Measurements from ENCODE around the gene LCP1.
"Not testable (repeated sequence)": the region's sequence is repeated elsewhere in the genome, so short reads cannot be mapped to it uniquely, and the experiment has no call there.

Gene LCP1, protein sequence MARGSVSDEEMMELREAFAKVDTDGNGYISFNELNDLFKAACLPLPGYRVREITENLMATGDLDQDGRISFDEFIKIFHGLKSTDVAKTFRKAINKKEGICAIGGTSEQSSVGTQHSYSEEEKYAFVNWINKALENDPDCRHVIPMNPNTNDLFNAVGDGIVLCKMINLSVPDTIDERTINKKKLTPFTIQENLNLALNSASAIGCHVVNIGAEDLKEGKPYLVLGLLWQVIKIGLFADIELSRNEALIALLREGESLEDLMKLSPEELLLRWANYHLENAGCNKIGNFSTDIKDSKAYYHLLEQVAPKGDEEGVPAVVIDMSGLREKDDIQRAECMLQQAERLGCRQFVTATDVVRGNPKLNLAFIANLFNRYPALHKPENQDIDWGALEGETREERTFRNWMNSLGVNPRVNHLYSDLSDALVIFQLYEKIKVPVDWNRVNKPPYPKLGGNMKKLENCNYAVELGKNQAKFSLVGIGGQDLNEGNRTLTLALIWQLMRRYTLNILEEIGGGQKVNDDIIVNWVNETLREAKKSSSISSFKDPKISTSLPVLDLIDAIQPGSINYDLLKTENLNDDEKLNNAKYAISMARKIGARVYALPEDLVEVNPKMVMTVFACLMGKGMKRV

DNA sequence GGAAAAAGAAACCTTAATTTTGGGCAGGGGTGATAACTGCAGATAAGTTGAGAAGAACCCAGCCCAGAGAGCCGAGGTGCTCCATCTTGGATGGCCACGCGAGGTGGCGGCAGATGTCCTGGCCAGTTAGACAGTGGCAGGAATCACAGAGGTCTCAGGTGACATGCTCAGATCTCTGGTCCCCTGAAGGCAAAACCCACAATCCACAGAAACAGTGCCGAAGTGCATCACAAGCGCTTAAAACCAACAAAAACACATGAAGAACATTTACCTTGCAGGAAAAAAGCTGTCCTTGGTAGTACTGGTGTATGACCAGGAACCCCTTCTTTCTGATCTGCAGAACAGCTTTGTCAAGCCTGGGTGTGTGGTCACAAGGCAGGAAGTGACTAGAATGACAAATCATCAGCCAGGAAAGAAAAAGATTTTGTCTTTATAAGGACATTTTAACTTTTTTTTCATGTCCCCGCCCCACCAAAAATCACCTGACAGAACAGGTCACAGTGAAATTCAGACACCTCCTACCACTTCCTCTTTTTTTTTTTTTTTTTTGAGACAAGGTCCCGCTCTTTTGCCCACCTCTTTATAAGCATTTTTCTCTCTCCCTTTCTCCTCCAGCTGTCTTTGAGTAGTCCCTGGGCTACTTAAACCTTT is at the start of gene LCP1:
Gene LCP1, minus strand, starts transcription at position 338 of the 651 bp plus-strand sequence. CDS start 22,515 bp downstream, outside the sequence.
- DNase-seq: peak; percentile 88

DNA sequence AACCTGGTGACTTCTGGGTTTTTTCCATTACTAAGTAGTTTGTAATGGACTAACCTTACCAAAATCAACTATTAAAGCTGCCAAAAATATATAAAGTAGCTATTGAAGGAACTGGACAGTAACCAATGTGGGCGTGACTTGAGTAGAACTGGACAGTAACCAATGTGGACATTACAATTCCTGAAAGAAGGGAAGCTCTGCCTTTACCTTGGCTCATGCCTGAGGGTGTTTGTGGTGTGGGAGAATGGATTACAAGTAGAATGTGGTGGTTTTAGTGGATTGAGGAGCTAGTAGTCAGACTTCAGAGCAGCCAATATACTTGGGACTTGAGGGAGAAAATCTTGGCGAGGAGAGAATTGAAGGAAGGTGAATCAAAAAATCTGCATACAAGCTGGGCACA is 47.3 kb upstream of the LCP1 start:
- no peak for DNase-seq

DNA sequence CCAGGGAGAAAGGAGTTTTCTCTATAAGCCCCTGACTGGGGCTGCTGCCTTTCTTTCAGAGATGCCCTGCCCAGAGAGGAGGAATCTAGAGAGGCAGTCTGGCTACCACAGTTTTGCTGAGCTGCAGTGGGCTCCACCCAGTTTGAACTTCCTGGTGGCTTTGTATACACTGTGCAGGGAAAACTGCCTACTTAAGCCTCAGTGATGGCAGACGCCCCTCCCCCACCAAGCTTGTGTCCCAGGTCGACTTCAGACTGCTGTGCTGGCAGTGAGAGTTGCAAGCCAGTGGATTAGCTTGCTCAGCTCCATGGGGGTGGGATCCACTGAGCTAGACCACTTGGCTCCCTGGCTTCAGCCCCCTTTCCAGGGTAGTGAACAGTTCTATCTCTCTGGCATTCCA is 38.3 kb upstream of the LCP1 start:
- DNase-seq: peak; percentile 9

DNA sequence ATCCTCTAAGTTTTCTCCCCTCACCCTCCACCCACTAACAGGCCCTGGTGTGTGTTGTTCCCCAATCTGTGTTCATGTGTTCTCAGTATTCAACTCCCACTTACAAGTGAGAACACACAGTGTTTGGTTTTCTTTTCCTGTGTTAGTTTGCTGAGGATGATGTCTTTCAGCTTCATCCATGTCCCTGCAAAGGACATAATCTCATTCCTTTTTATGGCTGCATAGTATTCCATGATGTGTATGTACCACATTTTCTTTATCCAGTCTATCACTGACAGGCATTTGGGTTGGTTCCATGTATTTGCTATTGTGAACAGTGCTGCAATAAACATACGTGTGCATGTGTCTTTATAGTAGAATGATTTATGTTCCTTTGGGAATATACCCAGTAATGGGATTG is 32.8 kb upstream of the LCP1 start:
- DNase-seq: not testable (repeated sequence)

DNA sequence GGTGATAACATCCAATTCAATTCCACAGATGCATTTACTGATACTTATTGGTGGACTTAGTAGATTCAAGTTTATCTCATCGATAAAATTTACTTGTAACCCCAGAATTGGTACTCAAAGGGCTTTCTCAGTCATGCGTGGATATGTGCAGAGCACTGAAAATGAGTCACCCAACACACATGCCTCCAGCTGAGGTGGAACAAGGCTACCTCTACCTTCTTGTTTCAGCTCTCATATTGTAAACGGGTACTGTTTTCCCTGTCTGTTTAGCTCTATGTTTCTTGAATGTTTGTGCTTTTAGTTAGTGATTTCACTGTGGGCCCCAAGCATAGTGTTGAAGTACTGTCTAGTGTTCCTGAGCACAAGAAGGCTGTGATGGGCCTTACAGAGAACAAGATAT is 31.3 kb upstream of the LCP1 start:
- DNase-seq: no peak

DNA sequence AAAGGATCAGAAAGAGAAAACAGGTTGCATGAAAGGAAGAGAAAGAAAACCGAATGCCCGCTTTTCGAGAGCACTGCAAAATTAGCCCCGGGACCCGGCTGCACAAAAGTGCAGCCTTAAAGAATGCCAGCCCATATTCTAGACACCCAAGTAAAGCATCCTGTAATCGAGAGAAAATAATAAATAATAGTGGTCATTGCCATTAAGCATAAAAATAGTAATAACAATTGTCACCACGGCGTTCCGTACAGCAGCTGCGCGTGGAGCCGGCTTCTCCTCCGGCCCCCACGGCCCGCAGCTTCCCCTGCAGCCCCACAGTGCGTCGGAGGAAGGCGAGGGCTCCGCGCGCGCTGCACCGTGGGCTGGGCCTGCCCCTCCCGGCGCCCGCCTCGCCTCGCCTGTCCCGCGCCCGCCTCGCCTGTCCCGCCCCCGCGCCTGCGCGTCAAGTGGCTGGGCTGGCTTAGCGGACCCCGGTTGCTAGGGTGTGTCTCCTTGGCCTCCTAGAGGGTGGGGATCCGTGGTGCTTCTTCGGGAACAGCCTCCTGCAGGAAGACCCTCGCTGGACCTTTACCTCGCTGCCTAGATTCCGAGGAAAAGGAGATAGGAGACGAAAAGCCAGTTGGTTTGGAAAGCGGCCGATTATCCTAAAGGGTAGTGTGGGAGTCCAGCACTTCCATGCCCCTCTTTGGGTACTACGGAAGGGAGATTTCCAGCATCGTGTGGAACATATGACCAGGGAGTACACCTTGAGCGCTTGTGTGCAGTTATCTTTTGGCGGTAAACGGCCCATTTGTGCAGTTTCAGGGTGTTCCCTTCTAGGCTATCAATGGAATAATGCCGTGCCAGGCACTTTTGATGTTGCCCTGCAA is 29.7 kb upstream of the LCP1 start, which contains the start of gene LRRC63:
Gene LRRC63, plus strand, starts transcription at position 446 of the 869 bp plus-strand sequence. CDS start 1,107 bp downstream, outside the sequence.
- DNase-seq: peak; percentile 73

DNA sequence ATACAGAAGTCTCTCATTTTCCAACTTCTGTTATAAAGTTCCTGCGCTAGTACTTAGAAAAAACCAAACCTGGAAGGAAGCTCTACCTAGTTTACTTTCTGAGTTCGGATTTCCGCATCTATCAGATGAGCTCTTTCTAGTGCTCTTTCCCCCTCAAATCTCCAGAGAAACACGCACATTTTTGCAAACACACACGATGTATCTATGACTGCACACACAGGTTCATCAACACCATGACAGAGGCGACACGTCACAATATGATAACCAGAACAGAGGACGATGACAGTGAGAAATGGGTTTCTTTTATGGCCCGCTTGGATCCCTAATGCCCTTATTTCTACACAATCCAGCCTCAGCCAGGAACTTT is 29.1 kb upstream of the LCP1 start:
- DNase-seq: peak; percentile 36

DNA sequence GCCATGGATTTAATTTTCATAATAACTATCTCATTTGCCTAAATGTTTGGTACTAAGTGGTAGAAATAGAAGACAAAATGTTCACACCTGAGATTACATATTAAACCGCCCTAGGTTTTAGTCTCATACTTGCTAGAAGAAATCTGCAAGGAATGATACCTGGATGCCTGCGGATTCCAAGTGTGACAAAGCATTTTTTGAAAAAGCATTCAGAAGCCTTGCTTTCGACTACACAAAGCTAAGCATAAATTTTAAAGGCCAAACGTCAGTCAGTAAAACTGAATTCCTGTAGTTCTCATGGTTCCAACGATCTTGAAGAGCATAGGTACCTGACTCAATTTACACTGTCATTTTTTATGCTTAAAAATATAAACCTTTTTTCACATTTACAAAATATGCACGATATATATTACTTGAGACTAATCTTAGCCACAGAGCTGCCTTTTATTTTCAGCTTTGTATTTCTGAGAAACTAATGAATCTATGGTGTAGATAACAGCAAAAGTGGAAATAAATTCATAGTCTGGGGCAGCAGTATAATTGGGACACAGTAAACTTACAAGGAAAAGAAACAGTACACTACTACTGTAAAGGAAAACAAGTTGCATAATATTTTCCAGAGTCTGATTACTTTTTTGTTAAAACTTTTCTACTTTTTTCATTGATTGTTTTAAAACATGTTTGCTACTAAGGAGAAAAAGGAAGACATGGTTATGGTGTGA is 28.5 kb upstream of the LCP1 start:
- no peak for DNase-seq

DNA sequence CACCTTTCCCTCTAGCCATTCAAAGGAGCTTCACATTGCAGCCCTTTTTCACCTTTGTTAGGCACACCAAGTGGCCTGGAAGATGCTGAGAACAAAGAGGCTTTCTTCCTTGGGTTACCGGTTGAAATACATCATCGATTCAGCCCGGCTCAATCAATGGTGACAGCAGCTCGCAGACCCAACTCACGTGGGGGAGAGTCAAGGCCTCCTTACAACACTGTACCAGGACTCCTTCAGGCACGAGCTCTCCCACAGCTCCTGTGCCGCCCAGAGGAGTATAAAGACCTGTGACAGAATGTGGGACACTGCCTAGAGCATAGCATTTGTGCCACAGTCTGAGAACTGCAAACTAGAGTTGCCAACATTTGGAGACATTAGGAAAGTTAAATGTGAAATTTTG is 25.9 kb upstream of the LCP1 start:
- no peak for DNase-seq

DNA sequence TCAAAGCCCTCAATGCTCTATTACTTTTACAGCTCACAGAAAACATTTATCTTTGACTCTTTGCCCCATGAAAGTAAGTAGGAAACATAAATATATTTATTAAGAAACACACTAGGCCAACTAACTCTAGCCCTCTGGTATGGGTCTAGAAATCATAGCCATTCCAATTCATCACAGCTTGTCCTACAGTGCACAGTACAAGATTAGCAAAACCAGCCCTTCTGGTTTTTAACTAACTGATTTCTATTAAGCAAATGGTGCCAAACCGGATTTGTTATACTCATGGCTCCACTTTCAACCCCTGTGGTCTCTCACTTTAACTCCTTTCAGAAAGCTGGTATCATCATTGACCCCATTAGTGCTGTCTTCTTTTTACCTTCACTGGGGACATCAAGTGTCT is 24.2 kb upstream of the LCP1 start:
- no peak for DNase-seq

DNA sequence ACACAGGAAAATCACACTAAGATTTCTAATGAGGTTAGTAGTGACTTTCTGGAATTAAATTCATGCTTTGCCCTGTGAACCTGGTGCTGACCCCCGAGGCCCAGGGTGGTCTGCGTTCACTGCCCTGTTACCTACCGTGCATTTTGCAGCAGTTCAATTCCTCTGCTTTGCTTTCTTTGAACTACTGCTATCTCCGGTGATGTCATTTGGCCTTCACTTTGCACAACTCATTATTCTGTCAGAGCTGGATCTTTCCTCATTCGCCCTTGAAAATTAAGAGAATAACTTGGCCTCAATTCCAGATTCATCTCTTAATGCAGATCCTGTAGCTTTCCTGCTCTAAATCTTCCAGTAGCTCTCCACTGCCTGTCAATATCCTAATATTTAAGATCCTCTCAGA is 21.0 kb upstream of the LCP1 start:
- DNase-seq: no peak

DNA sequence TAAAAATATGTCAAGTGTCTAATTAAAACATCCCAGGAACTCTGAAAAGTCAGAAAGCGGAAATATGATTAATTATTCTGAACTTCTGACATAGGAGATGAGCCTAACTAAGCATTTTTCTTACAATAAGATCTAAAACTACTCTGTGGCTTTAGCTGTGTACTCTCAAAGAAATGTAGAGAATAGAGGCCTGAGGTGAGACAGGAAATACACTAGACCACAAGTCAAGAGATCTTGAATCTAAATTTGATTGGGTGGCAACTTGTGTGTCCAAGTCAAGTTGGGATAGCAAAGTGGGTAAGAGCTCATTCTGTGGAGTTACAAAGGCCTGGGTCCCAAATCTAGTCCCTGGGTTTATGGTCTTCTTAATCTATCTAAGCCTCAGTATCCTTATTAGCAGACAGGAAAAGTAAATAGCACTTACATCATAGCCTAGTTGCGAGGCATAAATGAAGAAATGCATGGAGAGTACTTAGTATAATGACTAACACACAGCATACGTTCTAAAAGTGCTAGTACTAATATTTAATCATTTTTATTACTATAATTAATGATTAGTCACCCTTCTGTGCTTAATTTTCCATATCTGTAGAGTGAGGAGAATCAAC is 20.3 kb upstream of the LCP1 start:
- DNase-seq: no peak

DNA sequence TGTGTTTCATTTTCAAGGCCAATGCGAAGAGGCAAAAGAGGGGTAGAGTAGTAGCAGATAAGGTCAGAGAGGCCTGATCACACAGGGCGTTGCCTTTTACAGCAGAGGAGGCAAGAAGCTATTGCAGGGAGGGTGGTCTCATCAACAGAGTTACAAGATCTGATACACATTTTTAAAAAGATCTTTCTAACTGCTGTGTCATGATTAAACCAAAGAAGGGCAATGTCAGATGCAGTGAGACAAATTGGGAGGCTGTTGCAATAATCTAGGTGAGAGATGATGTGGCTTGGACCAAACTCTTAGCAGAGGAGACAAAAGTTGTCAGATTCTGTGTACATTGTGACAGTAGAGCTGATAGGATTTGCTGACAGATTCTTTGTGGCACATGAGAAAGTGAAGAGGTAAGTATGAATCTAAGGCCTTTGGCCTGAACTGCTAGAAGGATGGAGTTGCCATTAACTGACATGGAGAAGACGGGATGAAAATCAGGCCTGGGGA is 16.8 kb upstream of the LCP1 start:
- DNase-seq: no peak

DNA sequence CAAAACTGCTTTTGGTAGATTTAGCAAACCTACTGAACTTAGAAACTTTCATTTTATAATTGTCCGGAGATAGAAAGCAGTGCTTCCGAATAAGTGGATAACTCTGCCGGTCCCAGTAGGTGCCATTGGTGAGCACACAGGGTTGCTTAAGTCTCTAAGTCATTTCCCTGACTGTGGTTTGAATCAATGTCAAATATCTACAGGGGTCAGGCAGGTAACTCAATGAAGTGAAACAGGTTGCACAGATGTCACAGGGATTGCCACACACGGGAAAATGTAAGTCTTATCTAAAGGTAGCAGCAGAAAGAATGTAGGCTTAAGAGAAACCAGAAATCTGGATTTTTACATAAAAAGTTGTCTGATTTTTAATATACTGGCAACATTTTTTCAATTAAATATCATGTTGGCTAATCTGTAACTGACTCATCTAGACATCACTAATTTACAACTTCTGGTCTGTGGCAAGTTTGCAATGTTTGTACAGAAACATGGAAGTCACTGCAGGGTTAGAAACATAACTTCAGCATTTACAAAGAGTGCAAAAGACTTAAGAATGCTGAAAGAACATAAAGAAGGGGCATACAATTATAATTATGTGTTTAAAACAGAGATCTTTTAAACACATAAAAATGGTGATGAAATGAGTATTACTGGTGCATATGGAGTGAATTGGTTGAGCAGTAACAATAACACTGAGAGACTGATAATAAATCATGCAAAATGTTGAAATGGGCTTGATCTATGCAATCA is 15.5 kb upstream of the LCP1 start:
- peak; percentile 63 for DNase-seq

DNA sequence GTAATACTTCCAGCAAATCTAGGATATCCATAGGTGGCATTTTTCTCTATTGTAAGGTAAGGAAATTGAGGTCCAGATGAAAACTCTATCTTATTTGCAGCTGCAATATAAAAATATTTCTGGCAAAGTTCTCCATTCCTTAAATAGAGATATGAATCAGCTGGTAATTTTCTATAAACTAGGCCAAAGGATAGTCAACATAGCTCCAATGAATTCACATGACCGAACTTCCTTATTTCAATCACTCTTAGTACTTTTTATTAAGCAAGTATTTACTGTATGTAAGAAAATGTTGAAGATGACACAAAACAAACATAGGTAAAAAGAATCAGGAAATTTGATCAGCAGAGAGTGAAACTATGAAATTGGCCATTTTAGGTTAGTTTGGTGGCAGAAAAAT is 13.0 kb upstream of the LCP1 start:
- no peak for DNase-seq

DNA sequence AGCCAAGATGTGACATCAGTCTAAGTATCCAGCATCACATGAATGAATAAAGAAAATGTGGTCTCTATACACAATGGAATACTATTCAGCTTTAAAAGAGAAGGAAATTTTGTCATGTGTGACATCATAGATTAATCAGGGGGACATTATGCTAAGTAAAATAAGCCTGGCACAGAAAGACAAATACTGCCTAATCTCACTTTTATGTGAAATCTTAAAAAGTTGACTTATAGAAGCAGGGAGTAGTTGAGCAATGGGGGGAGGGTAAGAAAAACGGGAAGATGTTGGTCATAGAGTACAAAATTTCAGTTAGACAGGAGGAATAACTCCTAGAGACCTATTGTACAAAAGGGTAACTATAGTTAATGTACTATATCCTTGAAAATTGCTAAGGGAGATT is 10.4 kb upstream of the LCP1 start:
- peak; percentile 75 for DNase-seq

DNA sequence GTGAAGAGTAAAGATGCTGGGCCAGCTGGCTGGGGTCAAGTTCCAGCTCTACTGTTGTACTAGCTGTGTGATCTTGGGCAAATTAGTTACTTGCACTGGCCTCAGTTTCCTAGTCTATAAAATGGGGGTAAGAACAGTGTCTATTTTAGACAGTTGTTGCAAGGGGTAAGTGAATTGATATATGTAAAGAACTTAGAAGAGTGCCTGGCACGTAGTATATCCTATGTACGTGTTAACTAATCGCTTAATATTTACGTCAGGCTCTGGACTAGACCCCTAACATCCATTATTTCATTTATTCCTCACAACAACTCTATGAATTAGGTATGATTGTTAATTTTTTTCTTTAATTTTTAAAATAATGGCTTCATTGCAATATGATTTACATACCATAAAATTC is 3.7 kb upstream of the LCP1 start:
- no peak for DNase-seq

DNA sequence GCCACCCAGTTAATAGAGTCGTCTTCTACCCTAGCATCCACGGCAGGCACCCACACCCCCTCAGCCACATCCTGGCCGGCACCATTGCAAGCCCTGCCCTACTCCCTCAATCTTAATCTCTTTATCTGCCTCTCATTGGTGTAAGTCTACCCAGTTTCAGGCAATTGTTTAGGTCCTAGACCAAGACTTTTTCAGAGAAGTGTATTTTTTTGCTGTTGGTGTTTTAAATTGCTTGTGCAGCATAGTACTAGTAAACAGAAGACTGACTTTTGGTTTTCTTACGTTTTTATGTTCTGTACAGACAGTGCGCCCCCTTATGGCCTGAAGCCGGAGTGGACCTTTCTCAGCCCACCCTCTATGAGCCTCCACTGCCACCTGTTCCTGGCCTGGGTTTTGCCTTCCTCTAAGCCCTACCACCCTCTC is 2.3 kb upstream of the LCP1 start:
- peak; percentile 60 for DNase-seq

DNA sequence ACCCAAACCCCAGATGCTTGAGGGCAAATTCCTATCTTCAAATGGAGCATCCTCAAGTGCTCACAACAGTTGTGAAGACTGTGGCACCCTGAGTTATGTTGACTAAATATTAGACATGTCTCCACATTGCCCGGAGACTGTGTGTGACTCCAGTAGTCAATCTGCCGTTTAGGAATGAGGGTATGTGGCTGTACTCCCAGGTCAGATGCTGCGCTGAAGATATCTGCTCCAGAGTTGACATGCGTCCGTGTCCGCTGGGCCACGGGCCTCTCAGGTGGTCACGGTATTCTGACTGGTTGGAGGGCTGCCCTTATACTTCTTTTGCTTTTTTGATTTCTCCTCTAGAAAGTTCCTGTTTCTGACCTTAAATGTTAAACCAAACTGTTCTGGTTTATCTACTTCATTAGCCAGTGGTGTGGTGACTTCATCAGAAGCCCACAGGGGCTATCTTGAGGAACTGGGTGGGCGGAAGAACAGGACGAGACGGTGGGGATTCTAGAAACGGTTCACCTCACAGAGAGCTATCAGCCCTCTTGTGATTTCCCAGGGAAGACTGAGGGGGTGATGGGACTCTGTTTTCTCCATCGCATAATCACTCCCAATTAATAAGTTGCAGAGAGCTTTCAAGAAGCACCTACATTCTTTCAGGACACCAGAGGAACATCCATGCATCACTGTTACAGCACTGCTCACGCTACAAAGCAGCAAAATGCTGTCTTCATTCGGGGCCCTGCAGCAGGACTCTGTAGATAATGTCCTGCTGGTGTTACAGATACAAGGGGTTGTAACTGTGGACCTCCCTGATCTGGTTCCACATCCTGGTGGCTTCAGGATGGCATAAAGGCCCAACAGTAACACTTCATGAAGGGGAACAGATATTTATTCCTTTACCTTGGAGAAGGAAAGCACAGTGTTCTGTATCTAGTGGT is 1.3 kb upstream of the LCP1 start:
- peak; percentile 11 for DNase-seq

DNA sequence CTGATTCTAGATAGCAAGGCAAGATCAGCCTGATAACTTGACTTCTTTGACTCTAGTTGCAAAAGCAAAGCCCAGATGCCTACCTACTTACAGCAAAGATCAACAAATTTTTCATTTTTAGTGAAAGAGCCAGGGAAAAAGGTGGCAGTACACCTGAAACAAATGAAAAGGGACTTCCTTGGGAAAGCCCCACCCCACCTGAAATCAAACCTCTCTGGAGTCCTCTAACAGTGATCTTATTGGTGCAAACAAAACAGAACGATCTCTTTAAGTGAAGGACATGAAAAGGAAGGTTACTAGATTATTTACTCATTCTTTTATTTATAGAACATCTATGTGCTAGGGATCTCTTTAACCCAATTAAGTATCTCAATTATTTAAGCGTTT is 507 bp upstream of the LCP1 start:
- DNase-seq: no peak
